Adrenal gland (tissue), 5 donors: ENCODE data around the gene NOD2.

Source experiments
- CTCF ChIP-seq, 6 experiments: fragments of 450-650 bp in 4 of 6; fragments of 200-600 bp in 2 of 6; sonication (generic) in 1 of 6; IDR thresholded peaks; 1 replicate in 5 of 6; 2 replicates in 1 of 6; pipeline versions ENCODE4 v1.5.1 to v1.8.0; 2016 to 2021; ENCODE audit warnings: antibody characterized with exemption in 6 of 6, mild to moderate bottlenecking in 2 of 6, moderate library complexity in 1 of 6
- POLR2A ChIP-seq, 2 donors: fragments of 450-650 bp; IDR thresholded peaks; one replicate each; pipeline ENCODE4 v1.6.1; 2017; ENCODE audit warnings: antibody characterized with exemption in 2 of 2, mild to moderate bottlenecking in 2 of 2, moderate library complexity in 1 of 2
- donor health status: DM: no; HTN: no; CAD: no.

- TF ChIP-seq CTCF (IDR thresholded peaks at IDR 0.05) (no peak), POLR2A (IDR thresholded peaks at IDR 0.05) (no peak)
These were observed 33.6 kb upstream of the NOD2 start for GRCh38 chr16:50659806-50660205.
